Measurements from ENCODE around the gene WWOX.

The WWOX gene

DNA sequence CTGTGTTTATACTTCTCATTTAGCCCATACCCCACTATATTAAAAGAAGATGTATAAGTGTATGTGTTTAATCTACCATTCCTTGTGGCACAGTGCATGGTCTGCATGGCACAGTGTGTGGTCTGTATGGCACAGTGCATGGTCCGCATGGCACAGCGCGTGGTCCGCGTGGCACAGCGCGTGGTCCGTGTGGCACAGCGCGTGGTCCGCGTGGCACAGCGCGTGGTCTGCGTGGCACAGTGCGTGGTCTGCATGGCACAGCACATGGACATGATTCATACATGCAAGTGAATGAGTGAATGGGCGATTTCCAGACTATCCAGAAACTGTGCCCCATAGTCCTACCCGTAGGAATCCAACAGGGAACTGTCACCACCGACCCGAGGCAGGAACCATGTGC, 868.5 kb downstream of the WWOX start:
- in situ Hi-C loops (cut with MboI; ENCODE audit: low pct_unique_long_range_greater_than_20kb, low sequenced_read_pairs), result no loop called here
- no peak for DNase-seq

DNA sequence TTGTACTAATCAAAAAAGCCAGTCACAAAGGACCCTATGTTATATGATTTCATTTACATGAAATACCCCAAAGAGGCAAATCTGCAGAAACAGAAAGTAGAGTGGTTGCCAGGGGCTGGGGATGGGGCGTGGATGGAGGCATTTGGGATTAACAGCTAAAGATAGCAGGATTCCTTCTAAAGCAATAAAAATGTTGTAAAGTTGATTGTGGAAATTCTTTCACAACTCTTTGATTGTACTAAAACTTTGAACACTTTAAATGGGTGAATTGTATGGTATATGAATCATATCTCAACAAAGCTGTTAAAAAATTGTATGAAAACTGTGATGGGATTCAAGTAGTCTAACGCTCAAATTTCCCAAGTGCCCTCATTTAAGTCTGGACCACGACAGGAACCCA, 870.3 kb downstream of the WWOX start:
- DNase-seq, result no peak
- in situ Hi-C loops (cut with MboI; ENCODE audit: low pct_unique_long_range_greater_than_20kb, low sequenced_read_pairs), result no loop called here

DNA sequence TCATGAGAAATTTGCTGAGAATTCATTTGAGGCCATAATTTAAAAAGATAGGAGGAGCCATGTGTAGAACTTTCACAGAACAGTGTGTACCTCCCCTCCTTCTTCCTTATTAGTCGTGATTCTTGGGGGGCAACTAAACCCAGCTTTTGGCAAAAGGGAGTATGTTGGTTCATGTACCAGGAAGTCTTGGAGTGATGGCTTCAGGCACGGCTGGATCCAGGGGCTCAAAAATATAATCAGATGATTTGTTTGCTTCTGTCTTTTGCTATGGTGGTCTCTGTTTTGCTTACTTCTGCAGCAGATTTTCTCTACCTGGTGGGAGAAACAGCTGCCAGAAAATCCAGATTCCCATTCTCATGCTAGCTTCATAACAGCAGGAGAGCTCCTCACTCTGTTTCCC, 871.2 kb downstream of the WWOX start:
- DNase-seq, result no peak
- in situ Hi-C loops (cut with MboI; ENCODE audit: low pct_unique_long_range_greater_than_20kb, low sequenced_read_pairs), result no loop called here

DNA sequence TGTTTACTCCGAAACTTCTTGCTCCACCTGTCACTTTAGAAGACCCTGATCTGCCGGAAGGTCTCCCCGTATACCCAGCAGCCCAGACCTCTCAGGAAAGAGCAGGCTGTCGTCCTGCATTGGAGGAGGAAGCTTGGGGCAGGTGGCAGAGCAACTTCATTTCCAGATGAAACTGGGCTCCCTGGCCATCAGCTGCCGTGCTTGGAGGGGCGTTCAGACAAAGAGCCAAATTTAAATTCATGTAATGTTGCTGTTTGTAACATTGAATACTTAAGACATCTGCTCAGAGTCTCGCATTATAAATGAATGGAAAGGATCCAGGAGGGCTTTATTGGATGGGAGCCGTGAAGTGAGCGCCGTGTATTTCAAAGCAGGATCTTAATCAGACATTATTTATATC, 872.6 kb downstream of the WWOX start:
- in situ Hi-C loops (cut with MboI; ENCODE audit: low pct_unique_long_range_greater_than_20kb, low sequenced_read_pairs), result no loop called here
- DNase-seq, result no peak

DNA sequence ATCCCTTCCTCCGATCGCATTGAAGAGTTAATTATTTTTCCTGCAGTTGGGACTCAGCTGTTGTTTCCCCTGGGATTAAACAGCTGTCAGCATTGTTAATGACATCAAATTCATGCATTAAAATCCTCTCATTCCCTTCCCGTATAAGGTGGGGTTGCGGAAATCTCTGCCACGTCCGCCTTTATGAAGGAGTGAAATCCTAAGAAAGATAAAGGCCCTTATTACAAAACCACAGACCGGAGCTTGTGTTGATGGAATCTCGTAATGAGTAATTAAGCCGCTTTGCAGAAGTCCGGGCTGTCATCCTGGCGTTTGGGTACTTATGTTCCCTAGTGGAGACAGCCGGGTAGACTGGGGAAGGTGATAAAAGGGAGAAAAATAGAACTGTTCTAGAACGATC, 873.5 kb downstream of the WWOX start:
- in situ Hi-C loops (cut with MboI; ENCODE audit: low pct_unique_long_range_greater_than_20kb, low sequenced_read_pairs), result no loop called here

DNA sequence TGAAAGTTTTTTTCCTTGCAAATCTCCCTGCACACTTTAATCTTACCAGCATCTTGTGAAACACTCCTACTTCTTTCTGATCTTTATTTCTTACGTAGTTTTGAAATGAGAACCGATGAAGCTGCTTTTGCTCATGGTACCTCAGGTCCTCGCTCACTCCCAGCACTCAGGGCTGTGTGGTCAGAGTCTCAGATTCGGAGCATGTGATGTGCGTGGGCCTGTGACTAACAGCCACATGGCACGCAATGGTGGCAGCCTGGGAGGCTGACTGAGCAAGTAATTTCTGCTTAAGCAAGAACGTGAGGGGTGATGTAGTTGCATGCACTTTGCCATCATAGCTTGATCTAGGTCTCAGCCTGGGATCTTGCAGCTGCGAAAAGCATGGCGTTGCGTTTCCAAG, 876.8 kb downstream of the WWOX start:
- no peak for DNase-seq
- in situ Hi-C loops (cut with MboI; ENCODE audit: low pct_unique_long_range_greater_than_20kb, low sequenced_read_pairs), result no loop called here

More for the DNA sequence above, 873.5 kb downstream of the WWOX start:
- no peak for DNase-seq

DNA sequence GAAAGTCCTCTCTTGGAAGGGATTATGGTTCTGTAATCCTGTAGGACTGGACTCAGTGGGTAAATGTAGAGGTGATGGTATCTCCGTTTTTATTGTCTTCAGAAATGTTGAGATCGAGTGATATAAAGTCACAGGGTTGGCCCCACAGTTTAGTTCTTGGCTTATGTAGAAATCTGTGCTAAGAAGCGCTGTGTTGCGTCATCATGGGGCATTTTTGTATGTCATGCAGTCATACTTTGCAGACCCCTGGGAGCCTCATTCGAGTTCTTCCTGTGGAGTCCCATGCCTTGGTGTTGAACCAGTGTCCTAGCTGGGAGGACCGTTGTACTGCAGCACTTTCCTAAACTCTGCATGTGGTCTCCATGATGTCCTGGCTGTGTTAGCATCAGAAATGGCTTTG, 881.4 kb downstream of the WWOX start:
- in situ Hi-C loops (cut with MboI; ENCODE audit: low pct_unique_long_range_greater_than_20kb, low sequenced_read_pairs), result no loop called here
- DNase-seq, result no peak

DNA sequence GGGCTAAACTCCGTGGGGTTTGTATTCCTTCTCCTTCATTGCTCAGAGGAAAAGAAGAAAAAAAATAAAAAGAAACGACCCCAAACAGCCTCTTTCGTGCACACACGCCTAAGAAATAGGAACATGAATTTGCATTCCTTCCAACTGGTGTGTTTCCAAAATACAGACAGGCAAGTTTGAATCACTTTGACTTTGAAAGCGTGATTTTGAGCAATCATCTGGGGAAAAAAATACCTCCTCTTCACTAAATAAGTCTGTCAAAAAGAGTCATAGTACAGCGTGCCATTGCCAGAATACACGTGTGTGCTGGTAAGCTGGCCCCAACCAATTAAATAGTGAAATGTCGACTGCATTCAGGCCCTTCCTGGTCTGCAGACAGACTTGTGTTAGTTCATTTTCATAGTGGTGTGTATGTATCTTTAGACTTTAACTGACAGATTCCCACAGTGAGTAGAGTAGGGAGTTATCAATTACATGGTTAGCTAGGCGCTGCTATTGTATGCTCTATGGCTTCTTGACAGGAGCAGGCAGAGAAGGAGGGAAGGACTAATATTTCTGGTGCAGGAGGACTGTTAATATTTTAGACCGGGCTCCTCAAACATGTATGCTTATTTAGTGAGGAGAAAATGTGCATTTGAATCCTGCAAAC, 882.8 kb downstream of the WWOX start:
- in situ Hi-C loops (cut with MboI; ENCODE audit: low pct_unique_long_range_greater_than_20kb, low sequenced_read_pairs), result no loop called here
- no peak for DNase-seq

DNA sequence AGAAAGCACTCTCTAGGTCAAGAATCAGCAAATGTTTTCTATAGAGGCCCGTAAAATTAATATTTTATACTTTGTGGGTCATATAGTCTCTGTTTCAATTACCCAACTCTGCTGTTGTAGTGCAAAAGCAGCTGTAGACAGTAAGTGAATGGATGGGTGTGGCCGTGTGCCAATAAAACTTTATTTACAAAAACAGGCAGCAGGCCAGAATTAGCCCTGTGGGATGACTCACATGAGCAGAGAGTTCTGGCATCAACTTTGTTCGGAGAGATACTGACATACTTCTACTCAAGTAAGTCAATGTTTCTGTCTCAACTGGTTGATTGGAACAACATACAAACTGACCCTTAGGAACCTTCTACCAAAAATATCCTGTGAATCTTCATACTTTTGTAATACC, 884.9 kb downstream of the WWOX start:
- no peak for DNase-seq
- in situ Hi-C loops (cut with MboI; ENCODE audit: low pct_unique_long_range_greater_than_20kb, low sequenced_read_pairs), result no loop called here

DNA sequence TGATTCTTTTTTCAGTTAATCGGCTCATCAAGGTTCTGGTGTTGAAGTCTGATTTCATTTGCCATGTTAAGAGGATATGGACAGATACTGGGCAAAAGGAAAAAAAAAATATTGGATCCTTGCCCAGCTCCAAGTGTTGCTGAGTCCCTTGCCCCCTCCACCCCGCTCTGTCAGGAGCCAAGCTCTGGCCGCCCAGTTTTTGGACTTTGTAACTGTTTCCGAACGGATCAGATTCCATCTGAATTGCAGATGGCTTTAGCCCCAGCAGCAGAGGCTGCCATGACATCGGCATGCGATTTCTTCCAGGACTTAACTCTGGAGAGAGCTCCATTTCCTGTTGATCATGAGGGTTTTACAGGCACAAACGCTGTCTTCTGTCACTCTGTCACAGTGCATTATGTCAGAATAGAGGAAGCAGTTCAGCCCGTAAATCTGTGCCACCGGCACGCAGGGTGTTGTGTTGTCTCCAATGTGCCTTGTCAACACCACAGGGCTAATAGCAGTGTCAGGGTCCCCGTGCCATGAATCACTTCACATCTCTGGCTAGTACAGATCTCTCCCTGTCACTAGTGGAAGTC, 885.5 kb downstream of the WWOX start:
- in situ Hi-C loops (cut with MboI; ENCODE audit: low pct_unique_long_range_greater_than_20kb, low sequenced_read_pairs), result no loop called here

DNA sequence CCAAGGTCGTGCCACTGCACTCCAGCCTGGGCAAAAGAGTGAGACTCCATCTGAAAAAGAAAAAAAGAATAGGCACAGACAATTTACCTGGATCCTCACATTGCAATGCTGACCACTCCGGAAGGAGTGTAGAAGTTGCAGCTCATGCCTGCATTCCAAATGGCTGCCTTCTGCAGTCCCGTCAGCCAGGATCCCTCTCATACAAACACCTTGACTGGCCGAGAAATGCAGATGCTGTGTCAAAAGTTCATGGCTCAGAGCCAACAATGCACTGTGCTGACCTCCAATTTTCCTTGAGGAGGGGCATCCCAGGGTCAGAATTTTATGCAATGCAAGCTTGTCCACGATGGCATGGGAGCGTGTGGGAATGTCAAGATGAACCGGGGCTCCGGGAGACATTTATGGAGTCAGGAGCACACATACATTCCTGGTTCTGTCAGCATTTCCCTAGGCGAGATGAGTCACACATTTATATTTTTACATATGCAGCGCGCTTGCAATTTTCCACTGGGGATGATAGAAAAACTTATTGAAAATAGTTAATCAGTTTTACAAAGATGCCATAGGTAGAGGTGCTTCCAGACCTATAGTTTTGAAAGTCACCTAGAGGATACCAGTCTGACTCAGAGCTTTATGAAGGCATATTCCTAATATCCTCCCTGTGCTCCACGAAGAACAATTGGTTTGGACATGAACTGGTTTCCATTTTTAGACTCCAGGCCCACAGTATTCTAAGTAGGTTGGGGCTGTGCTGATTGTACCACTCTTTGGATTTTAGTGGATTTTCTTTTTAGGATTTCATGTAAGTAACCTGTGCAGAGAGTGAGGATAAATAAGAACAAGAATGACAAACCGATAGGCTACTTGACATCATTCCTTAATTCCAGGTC, 886.5 kb downstream of the WWOX start:
- no peak for DNase-seq
- in situ Hi-C loops (cut with MboI; ENCODE audit: low pct_unique_long_range_greater_than_20kb, low sequenced_read_pairs), result no loop called here

More for the DNA sequence above, 885.5 kb downstream of the WWOX start:
- DNase-seq, result peak; percentile 16

DNA sequence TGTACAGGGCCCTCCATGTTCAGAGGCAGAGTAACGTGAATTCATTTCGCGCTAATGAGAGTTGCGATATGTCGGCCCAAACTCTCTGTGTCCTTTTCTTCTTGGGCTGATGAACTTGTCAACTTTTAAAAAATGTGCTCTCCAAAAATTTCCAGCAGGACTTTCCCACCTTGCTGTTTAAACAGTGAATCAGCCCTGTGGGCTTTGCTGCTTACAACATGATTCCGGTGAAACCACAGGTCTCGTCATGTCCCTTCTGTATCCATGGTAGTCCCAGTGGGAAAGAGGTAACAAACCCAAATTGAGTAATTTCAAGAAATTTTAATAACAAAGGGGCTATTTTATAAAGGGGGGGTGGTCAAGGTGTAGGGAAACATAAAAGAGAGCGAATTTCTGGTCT, 888.2 kb downstream of the WWOX start:
- no peak for DNase-seq
- in situ Hi-C loops (cut with MboI; ENCODE audit: low pct_unique_long_range_greater_than_20kb, low sequenced_read_pairs), result no loop called here

DNA sequence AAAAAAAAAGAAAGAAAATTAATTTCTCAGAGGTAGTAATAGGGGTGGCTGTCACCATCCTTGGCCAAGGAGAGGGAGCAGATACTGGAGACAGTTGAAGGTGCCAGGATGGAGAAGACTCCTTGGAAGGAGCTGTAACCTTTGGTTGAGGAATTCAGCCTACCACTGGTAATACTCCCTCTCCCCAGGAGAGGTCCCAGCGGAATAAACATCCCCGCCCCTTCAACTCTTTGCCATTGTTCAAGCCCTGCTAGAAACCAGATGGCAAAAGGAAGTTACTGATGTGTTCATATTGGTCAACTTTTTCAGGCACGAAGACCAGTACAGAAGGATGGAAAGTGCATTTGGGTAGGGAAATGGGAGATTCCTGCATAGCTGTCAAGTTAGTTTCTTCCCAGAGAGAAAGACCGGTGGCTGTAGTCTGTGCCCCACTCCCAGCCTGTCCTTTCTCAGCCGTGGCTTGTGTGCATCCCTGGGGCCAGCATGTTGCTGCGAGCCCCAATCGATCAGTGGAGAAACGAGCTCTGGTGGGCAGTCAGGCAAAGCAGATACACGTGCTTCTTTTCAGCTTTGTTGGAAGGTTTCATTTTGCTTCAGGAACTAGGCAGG, 889.0 kb downstream of the WWOX start:
- in situ Hi-C loops (cut with MboI; ENCODE audit: low pct_unique_long_range_greater_than_20kb, low sequenced_read_pairs), result no loop called here
- peak; percentile 23 for DNase-seq

DNA sequence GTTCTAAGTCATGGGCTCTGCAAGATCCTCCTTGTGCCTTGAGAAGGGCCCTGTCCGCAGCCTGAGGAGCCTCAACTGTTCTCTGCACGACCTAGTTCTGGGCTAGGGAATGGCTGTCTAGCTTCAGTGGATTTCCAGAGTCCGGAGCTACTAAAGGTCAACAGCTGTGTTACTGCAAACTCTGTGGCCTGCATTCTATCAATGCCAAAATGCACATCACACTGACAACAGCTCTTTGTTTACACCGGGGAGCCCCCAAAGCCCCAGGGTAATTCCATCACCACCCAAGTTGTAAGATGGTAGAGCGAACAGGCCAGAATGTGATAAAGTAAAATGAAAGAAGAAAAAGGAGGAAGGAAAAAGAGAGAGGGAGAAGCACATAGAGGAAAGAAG, 890.9 kb downstream of the WWOX start:
- no peak for DNase-seq

DNA sequence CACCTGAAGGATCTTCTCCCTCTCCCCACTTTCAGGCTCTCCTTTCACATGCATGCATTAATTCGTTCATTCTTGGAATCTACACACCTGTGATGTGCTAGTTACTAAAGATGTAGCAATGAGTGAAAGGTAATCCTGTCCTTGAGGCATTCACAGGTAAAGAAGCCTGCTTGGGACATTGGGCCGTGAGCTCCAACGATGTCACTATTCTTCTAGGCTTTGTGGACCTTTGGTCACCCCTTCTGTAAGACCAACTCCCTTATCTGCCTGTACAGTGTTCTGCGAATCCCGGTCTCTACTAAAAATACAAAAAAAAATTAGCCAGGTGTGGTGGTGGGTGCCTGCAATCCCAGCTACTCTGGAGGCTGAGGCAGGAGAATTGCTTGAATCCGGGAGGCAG, 892.5 kb downstream of the WWOX start:
- in situ Hi-C loops (cut with MboI; ENCODE audit: low pct_unique_long_range_greater_than_20kb, low sequenced_read_pairs), result no loop called here
- no peak for DNase-seq

More for the DNA sequence above, 890.9 kb downstream of the WWOX start:
- in situ Hi-C loops (cut with MboI; ENCODE audit: low pct_unique_long_range_greater_than_20kb, low sequenced_read_pairs), result no loop called here

DNA sequence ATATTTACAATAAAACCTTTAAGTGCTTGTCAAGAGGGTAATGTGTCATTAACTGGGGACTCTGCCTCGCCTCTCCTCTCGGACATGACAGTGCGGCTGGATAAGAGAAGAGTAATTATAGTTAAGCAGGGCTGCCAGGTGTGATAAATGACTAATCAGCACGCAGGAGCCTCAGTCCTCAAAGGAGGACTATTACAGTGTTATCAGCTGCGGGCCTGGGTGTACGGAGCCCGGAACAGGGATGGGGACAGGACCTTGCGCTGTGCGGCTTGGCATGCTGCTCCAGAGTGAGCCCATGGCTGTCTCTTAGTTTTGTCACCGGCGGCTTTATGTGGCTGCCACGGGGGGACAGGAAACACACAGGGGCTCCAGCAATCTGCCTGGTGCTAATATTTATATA, 893.9 kb downstream of the WWOX start:
- DNase-seq, result no peak
- in situ Hi-C loops (cut with MboI; ENCODE audit: low pct_unique_long_range_greater_than_20kb, low sequenced_read_pairs), result no loop called here

DNA sequence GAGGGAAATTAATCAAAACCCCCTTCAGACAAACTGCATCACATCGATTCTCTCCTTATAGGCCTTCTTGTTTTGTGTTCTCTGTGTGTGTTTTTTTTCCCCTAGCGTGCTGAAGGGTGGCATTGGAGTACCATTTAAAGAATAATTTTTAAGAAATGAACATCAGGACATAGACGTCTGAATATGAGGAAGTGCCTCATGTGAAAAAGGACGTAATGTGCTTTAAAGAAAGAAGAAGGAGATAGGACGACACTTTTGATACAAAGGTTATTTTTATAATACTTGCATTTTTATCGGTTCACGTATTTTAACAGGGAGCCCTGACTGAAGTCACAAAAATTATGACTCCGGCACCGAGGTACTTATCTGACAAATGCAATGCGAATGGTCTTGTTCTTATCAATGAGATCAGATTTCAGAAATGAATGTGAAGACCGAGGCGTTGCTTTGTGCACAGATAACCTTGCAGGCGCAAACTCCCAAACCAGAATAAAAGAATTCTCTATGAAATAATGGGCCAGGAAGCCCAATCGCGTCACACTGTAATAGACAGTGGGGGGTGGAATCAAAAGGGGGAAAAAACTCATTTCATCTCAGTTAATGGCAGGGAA, 894.8 kb downstream of the WWOX start:
- no peak for DNase-seq
- in situ Hi-C loops (cut with MboI; ENCODE audit: low pct_unique_long_range_greater_than_20kb, low sequenced_read_pairs), result no loop called here

DNA sequence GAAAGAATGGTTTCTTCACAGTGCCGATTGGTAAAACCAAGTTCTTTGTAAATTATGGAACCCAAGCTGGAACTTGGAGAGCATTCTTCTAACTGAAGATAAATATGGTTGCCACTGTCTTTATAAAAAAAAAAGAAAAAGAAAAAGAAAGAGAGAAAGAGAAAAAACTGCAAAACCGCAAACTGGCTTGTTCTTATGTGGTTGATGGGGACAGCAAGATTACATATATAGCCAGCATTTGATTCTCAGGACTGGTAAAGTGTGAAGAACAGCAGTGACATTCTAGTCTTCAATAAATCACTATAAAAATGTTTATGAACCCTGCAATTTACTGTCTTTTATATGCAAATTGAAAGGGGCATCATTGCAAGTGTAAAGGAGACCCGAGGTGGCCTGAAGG, 896.0 kb downstream of the WWOX start:
- in situ Hi-C loops (cut with MboI; ENCODE audit: low pct_unique_long_range_greater_than_20kb, low sequenced_read_pairs), result no loop called here
- DNase-seq, result no peak

DNA sequence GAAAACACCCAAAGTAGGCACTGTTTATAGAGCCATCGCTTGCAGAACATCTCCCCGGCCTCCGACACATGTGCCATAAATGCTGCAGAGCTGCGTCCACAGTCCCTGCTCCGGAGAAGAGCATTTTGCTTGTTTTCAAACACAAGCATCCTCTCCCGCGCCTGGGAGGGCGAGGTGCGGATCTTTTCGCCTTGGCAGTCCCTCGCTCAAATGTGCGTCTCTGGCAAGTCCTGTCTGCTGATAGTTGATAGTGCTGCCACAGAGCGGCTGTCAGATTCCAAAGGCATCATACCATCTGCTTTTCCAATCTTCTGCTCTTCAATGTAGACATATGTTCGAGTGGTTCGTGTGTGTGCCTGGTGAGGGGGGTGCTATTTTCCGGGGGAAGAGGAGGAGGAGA, 897.3 kb downstream of the WWOX start:
- in situ Hi-C loops (cut with MboI; ENCODE audit: low pct_unique_long_range_greater_than_20kb, low sequenced_read_pairs), result no loop called here

DNA sequence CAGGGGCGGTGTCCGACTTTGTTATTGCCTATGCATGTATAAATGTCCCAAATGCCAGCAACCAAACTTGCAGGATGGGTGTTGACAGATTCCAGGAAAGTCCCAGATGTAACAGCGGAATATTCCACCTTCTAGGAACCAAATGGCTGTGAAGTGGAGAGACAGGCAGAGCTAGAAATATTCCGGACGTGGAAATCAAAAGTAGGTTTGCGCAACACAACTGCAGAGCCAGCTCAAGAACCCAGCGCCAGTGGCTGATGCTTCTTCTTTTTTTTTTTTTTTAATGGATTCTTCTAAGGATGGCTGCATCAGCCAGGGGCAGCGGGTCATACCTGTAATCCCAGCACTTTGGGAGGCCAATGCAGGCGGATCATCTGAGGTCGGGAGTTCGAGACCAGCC, 899.4 kb downstream of the WWOX start:
- in situ Hi-C loops (cut with MboI; ENCODE audit: low pct_unique_long_range_greater_than_20kb, low sequenced_read_pairs), result no loop called here
- no peak for DNase-seq

More for the DNA sequence above, 897.3 kb downstream of the WWOX start:
- no peak for DNase-seq
